ENCODE results near the gene BTNL9. TPM values are rescaled to one million over a fixed set of nuclear protein-coding genes. Genes with fewer than 3 reads are reported as not detected.
"Not testable (repeated sequence)": the region's sequence is repeated elsewhere in the genome, so short reads cannot be mapped to it uniquely, and the experiment has no call there.

The BTNL9 gene
- total and polyA plus RNA-seq, 2 of the 4 experiments (the other 2 are of a cell fraction): not detected

- BruUV-seq (replicated peaks): not testable (repeated sequence)
Observed at GRCh38 chr5:181101030-181101641, 61.1 kb downstream of the BTNL9 start.

GRCh38 chr5:181101930-181102674, 62.0 kb downstream of the BTNL9 start:
- H3K27ac ChIP-seq (ENCODE audit: insufficient read depth, low read length); H3K56ac ChIP-seq (ENCODE audit: extremely low read depth, insufficient read depth, low read length); H2BK5ac ChIP-seq (ENCODE audit: low read depth, low read length, poor library complexity, severe bottlenecking); DNase-seq; H3K9me3 ChIP-seq (ENCODE audit: control insufficient read depth, insufficient read depth, low read length); H4K5ac ChIP-seq (ENCODE audit: low read depth, low read length); intact Hi-C loops (cut with micrococcal nuclease); POLR2A ChIA-PET (ENCODE audit: unreplicated experiment); BruUV-seq (replicated peaks); H3K4ac ChIP-seq (ENCODE audit: low read depth, low read length); H4K91ac ChIP-seq (ENCODE audit: insufficient read depth, low read depth, low read length); H3K9ac ChIP-seq (ENCODE audit: low read depth, low read length); H2BK15ac ChIP-seq (ENCODE audit: low read depth, low read length); H3K18ac ChIP-seq (ENCODE audit: low read depth, low read length); H3K4me2 ChIP-seq (ENCODE audit: low read depth, low read length); H3K79me1 ChIP-seq (ENCODE audit: low read depth in 1 of 2, low read length in 2 of 2); in situ Hi-C loops (cut with MboI; ENCODE audit: low sequenced_read_pairs); H3K9me1 ChIP-seq (ENCODE audit: insufficient read depth, low read length); H4K8ac ChIP-seq (ENCODE audit: low read depth in 2 of 2, low read length in 2 of 2); H4K20me1 ChIP-seq (ENCODE audit: insufficient read depth, low read length); CTCF ChIA-PET; dilution Hi-C loops (cut with HindIII; ENCODE audit: low sequenced_read_pairs, unreplicated experiment); H3K4me3 ChIP-seq (ENCODE audit: insufficient read depth, low read depth, low read length); H2BK120ac ChIP-seq (ENCODE audit: low read depth, low read length); H2AFZ ChIP-seq (replicated peaks; ENCODE audit: low read length, poor library complexity); H2AK9ac ChIP-seq (replicated peaks; ENCODE audit: low read depth, low read length, poor library complexity); H3K4me1 ChIP-seq (ENCODE audit: control insufficient read depth, insufficient read depth, low read length); H2BK20ac ChIP-seq (ENCODE audit: low read depth, low read length); H3K14ac ChIP-seq (replicated peaks; ENCODE audit: low read depth, low read length); H3K23ac ChIP-seq (ENCODE audit: low read depth, low read length); H3K36me3 ChIP-seq (ENCODE audit: control insufficient read depth, insufficient read depth, low read length); H2AK5ac ChIP-seq (ENCODE audit: low read depth, low read length): not testable (repeated sequence)
- no CpG with 5 or more reads among the region's 30 CpGs for WGBS, 2 experiments (ENCODE audit: extremely low coverage in 2 of 2, insufficient read length in 1 of 2)
- peaks cover 18% of the 10 kb centered on the region for H3K27me3 ChIP-seq (ENCODE audit: control insufficient read depth, insufficient read depth, low read length)
- ATAC-seq (ENCODE audit: low read depth): peak; percentile 70

More at GRCh38 chr5:181101030-181101641, 61.1 kb downstream of the BTNL9 start:
- H3K4ac ChIP-seq (ENCODE audit: low read depth, low read length); H2AK9ac ChIP-seq (replicated peaks; ENCODE audit: low read depth, low read length, poor library complexity); H3K18ac ChIP-seq (ENCODE audit: low read depth, low read length); H2AFZ ChIP-seq (replicated peaks; ENCODE audit: low read length, poor library complexity); H2BK5ac ChIP-seq (ENCODE audit: low read depth, low read length, poor library complexity, severe bottlenecking); H2BK20ac ChIP-seq (ENCODE audit: low read depth, low read length); H3K14ac ChIP-seq (replicated peaks; ENCODE audit: low read depth, low read length); POLR2A ChIA-PET (ENCODE audit: unreplicated experiment); H3K9ac ChIP-seq (ENCODE audit: low read depth, low read length); H4K8ac ChIP-seq (ENCODE audit: low read depth in 2 of 2, low read length in 2 of 2); in situ Hi-C loops (cut with MboI; ENCODE audit: low sequenced_read_pairs); ATAC-seq (ENCODE audit: low read depth); DNase-seq; H2BK15ac ChIP-seq (ENCODE audit: low read depth, low read length); H4K5ac ChIP-seq (ENCODE audit: low read depth, low read length); H3K36me3 ChIP-seq (ENCODE audit: control insufficient read depth, insufficient read depth, low read length); H3K4me2 ChIP-seq (ENCODE audit: low read depth, low read length); H2AK5ac ChIP-seq (ENCODE audit: low read depth, low read length); H3K23ac ChIP-seq (ENCODE audit: low read depth, low read length); H3K4me1 ChIP-seq (ENCODE audit: control insufficient read depth, insufficient read depth, low read length); H3K56ac ChIP-seq (ENCODE audit: extremely low read depth, insufficient read depth, low read length); H2BK120ac ChIP-seq (ENCODE audit: low read depth, low read length); H3K27ac ChIP-seq (ENCODE audit: insufficient read depth, low read length); H4K20me1 ChIP-seq (ENCODE audit: insufficient read depth, low read length); H3K9me3 ChIP-seq (ENCODE audit: control insufficient read depth, insufficient read depth, low read length); H3K9me1 ChIP-seq (ENCODE audit: insufficient read depth, low read length); CTCF ChIA-PET; intact Hi-C loops (cut with micrococcal nuclease); dilution Hi-C loops (cut with HindIII; ENCODE audit: low sequenced_read_pairs, unreplicated experiment); H3K79me1 ChIP-seq (ENCODE audit: low read depth in 1 of 2, low read length in 2 of 2); H4K91ac ChIP-seq (ENCODE audit: insufficient read depth, low read depth, low read length): not testable (repeated sequence)
- H3K27me3 ChIP-seq (ENCODE audit: control insufficient read depth, insufficient read depth, low read length): peaks cover 18% of the 10 kb centered on the region
- peak overlapping the region; percentile 26; the same call in 1 of the 2 replicates for H3K4me3 ChIP-seq (ENCODE audit: insufficient read depth, low read depth, low read length)
- no CpG with 5 or more reads among the region's 54 CpGs for whole genome bisulfite sequencing, 2 experiments (ENCODE audit: extremely low coverage in 2 of 2, insufficient read length in 1 of 2)
